GM21526 (cell line): ENCODE data around the gene SEZ6.

Source experiments
- ATAC-seq: cut with Tn5 transposase; IDR thresholded peaks from one replicate; pipeline ENCODE4 v1.9.1; 2021; ENCODE audit warnings: moderate library complexity; ENCODE audit not compliant: unreplicated experiment, low FRiP score

The SEZ6 gene

GRCh38 chr17:28957277-28957991 lies 48.4 kb downstream of the SEZ6 start:
- ATAC-seq: no peak

GRCh38 chr17:28956861-28957260 lies 49.0 kb downstream of the SEZ6 start:
- no peak for ATAC-seq

- ATAC-seq: no peak
Measured at GRCh38 chr17:28956112-28956511, 49.7 kb downstream of the SEZ6 start.

- ATAC-seq: no peak
Measured at GRCh38 chr17:28955408-28955807, 50.4 kb downstream of the SEZ6 start.

GRCh38 chr17:28954886-28955285 lies 50.9 kb downstream of the SEZ6 start:
- no peak for ATAC-seq

- no peak for ATAC-seq
Measured at GRCh38 chr17:28953444-28954118, 52.3 kb downstream of the SEZ6 start.

GRCh38 chr17:28951991-28952975 lies 53.5 kb downstream of the SEZ6 start:
- ATAC-seq: peak; percentile 46

GRCh38 chr17:28951428-28951990 lies 54.3 kb downstream of the SEZ6 start, which contains the start of gene PHF12:
PHF12 (minus strand) TSS chr17:28951518; CDS start chr17:28950960, 558 bp downstream.
- ATAC-seq: peak; percentile 48

GRCh38 chr17:28950752-28951427 lies 54.9 kb downstream of the SEZ6 start:
- no peak for ATAC-seq

GRCh38 chr17:28950017-28950751 lies 55.6 kb downstream of the SEZ6 start:
- no peak for ATAC-seq

- ATAC-seq: no peak
Measured at GRCh38 chr17:28949185-28950016, 56.4 kb downstream of the SEZ6 start.

- ATAC-seq: no peak
Measured at GRCh38 chr17:28948873-28949184, 57.0 kb downstream of the SEZ6 start.

GRCh38 chr17:28948342-28948741 lies 57.5 kb downstream of the SEZ6 start:
- no peak for ATAC-seq

GRCh38 chr17:28947639-28948038 lies 58.2 kb downstream of the SEZ6 start:
- ATAC-seq: no peak

GRCh38 chr17:28946239-28946638 lies 59.6 kb downstream of the SEZ6 start:
- ATAC-seq: no peak

GRCh38 chr17:28944862-28945741 lies 60.7 kb downstream of the SEZ6 start:
- ATAC-seq: no peak

GRCh38 chr17:28944343-28944742 lies 61.5 kb downstream of the SEZ6 start:
- ATAC-seq: no peak

GRCh38 chr17:28942925-28943324 lies 62.9 kb downstream of the SEZ6 start:
- ATAC-seq: no peak
